Measurements from ENCODE around the gene SNORC. TPM values are rescaled to one million over a fixed set of nuclear protein-coding genes. Genes with fewer than 3 reads are reported as not detected.

SNORC gene
- total RNA-seq, 4 donors from 2014 or later = 6.9 to 24.0 (median 10.7) TPM

GRCh38 chr2:232927793-232928550 lies 57.9 kb downstream of the SNORC start:
- H3K9me3 ChIP-seq = no peaks in the 10 kb centered on the region
- DNase-seq (ENCODE audit: low spot score in 2 of 2) = no peak
- peaks cover 0 to 22% of the 10 kb centered on the region in 2 donors for H3K27me3 ChIP-seq
- H3K4me1 ChIP-seq = peaks cover 0 to 29% (median 11%) of the 10 kb centered on the region in 4 donors
- TF ChIP-seq EP300 (IDR thresholded peaks at IDR 0.05) = no peak
- no peak for TF ChIP-seq POLR2A (IDR thresholded peaks at IDR 0.05)
- TF ChIP-seq, protein P1, sequence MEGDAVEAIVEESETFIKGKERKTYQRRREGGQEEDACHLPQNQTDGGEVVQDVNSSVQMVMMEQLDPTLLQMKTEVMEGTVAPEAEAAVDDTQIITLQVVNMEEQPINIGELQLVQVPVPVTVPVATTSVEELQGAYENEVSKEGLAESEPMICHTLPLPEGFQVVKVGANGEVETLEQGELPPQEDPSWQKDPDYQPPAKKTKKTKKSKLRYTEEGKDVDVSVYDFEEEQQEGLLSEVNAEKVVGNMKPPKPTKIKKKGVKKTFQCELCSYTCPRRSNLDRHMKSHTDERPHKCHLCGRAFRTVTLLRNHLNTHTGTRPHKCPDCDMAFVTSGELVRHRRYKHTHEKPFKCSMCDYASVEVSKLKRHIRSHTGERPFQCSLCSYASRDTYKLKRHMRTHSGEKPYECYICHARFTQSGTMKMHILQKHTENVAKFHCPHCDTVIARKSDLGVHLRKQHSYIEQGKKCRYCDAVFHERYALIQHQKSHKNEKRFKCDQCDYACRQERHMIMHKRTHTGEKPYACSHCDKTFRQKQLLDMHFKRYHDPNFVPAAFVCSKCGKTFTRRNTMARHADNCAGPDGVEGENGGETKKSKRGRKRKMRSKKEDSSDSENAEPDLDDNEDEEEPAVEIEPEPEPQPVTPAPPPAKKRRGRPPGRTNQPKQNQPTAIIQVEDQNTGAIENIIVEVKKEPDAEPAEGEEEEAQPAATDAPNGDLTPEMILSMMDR (IDR thresholded peaks at IDR 0.05) = no peak
- peak overlapping the region in 2 of 4 donors; percentile 32 to 73 for H3K27ac ChIP-seq
- peak overlapping the region; percentile 31 to 79 (median 42) for H3K4me3 ChIP-seq
- 7% methylated on average over 5 of the region's 114 CpGs for WGBS, 2 donors
- peaks cover 0 to 11% (median 0%) of the 10 kb centered on the region in 3 donors for H3K36me3 ChIP-seq

Small RNA genes lying within 50 kb of the gene (small RNA-seq; reads per million reads assigned to genes)
- not detected for gene RF00019

Other genes starting within 250 kb of the SNORC start
- gene EFHD1, start 236.7 kb upstream of the SNORC start, total RNA-seq = 10 to 100 TPM; 29.1 to 48.7 (median 42.6) TPM
- gene GIGYF2, start 172.9 kb upstream of the SNORC start, total RNA-seq = 100 to 1,000 TPM in 2 of 4 donors, 10 to 100 TPM in 2; 66.0 to 106 (median 86.4) TPM
- gene KCNJ13, start 93.7 kb upstream of the SNORC start, total RNA-seq = not detected
- gene NGEF, start 143.0 kb downstream of the SNORC start, total RNA-seq = 10 to 100 TPM; 12.9 to 47.6 (median 22.7) TPM
- not detected for gene NEU2, start 162.4 kb downstream of the SNORC start, total RNA-seq
- gene INPP5D, start 190.1 kb downstream of the SNORC start, total RNA-seq = 10 to 100 TPM; 22.8 to 55.3 (median 42.1) TPM

Data from tibial nerve (tissue), 4 donors.